GM18499 (cell line): ENCODE results near the gene PELI1.

Experiments
- ATAC-seq: cut with Tn5 transposase; IDR thresholded peaks from one replicate; pipeline ENCODE4 v1.9.1; 2021; ENCODE audit warnings: moderate number of reproducible peaks; ENCODE audit not compliant: insufficient read depth, unreplicated experiment

PELI1 gene

GRCh38 chr2:64162516-64162915, 18.3 kb upstream of the PELI1 start:
- no peak for ATAC-seq

GRCh38 chr2:64157792-64158191, 13.6 kb upstream of the PELI1 start:
- ATAC-seq: no peak

GRCh38 chr2:64153811-64154210, 9.6 kb upstream of the PELI1 start:
- no peak for ATAC-seq

- no peak for ATAC-seq
These were observed 7.3 kb upstream of the PELI1 start for GRCh38 chr2:64151476-64151875.

GRCh38 chr2:64145714-64146113, 1.5 kb upstream of the PELI1 start:
- ATAC-seq: no peak

- ATAC-seq: no peak
These were observed 899 bp upstream of the PELI1 start for GRCh38 chr2:64145119-64145518.

GRCh38 chr2:64143169-64144056, 807 bp downstream of the PELI1 start:
- no peak for ATAC-seq

GRCh38 chr2:64142741-64143168, 1.5 kb downstream of the PELI1 start:
- ATAC-seq: no peak

GRCh38 chr2:64141674-64142405, 2.4 kb downstream of the PELI1 start:
- no peak for ATAC-seq

GRCh38 chr2:64140665-64141200, 3.5 kb downstream of the PELI1 start:
- ATAC-seq: no peak

GRCh38 chr2:64139956-64140355, 4.3 kb downstream of the PELI1 start:
- ATAC-seq: no peak

GRCh38 chr2:64137996-64138395, 6.2 kb downstream of the PELI1 start:
- no peak for ATAC-seq

- no peak for ATAC-seq
These were observed 6.7 kb downstream of the PELI1 start for GRCh38 chr2:64137567-64137966.

GRCh38 chr2:64135421-64135820, 8.8 kb downstream of the PELI1 start:
- no peak for ATAC-seq

- ATAC-seq: no peak
These were observed 9.4 kb downstream of the PELI1 start for GRCh38 chr2:64134813-64135212.

GRCh38 chr2:64133828-64134227, 10.4 kb downstream of the PELI1 start:
- no peak for ATAC-seq

- ATAC-seq: no peak
These were observed 10.9 kb downstream of the PELI1 start for GRCh38 chr2:64133354-64133753.

GRCh38 chr2:64130333-64130732, 13.9 kb downstream of the PELI1 start:
- ATAC-seq: no peak

GRCh38 chr2:64128943-64129391, 15.3 kb downstream of the PELI1 start:
- no peak for ATAC-seq

GRCh38 chr2:64128406-64128805, 15.8 kb downstream of the PELI1 start:
- no peak for ATAC-seq

- ATAC-seq: no peak
These were observed 17.1 kb downstream of the PELI1 start for GRCh38 chr2:64127119-64127518.
